A549 (cell line): Measurements from ENCODE around the gene GBF1.
"Not testable (repeated sequence)": the region's sequence is repeated elsewhere in the genome, so short reads cannot be mapped to it uniquely, and the experiment has no call there.

Source experiments
- BHLHE40 ChIP-seq: IDR thresholded peaks from 2 replicates; pipeline ENCODE4 v1.6.1; 2012; ENCODE audit warnings: low read depth, low read length, inconsistent platforms
- CEBPB ChIP-seq, 2 experiments: fragments of >200 bp in 1 of 2; sonication (Bioruptor Twin) in 1 of 2; formaldehyde crosslinking in 1 of 2; IDR thresholded peaks; 2 replicates each; pipeline ENCODE4 v1.6.1; 2012 to 2016
- CTCF ChIP-seq: fragments of >200 bp; sonication (Bioruptor Twin); formaldehyde crosslinking; IDR thresholded peaks from 3 replicates; pipeline ENCODE4 v1.5.1; 2016
- EHMT2 ChIP-seq: fragments of 200-600 bp; sonication (generic); IDR thresholded peaks from 2 replicates; pipeline ENCODE4 v1.6.1; 2016; ENCODE audit warnings: antibody characterized with exemption, low read depth, mild to moderate bottlenecking, moderate library complexity
- POLR2A ChIP-seq: IDR thresholded peaks from 2 replicates; pipeline ENCODE4 v1.6.1; 2012; ENCODE audit warnings: mild to moderate bottlenecking, low read length
- RAD21 ChIP-seq, 2 experiments: fragments of >200 bp in 1 of 2; sonication (Bioruptor Twin) in 1 of 2; formaldehyde crosslinking in 1 of 2; IDR thresholded peaks in 1 of 2; conservative IDR thresholded peaks in 1 of 2; 2 replicates in 1 of 2; 3 replicates in 1 of 2; pipeline ENCODE4 v1.6.1; 2012 to 2018; ENCODE audit warnings: inconsistent platforms in 1 of 2
- TF ChIP-seq, protein P1 (sequence below): fragments of 250-450 bp; sonication (Bioruptor Pico); IDR thresholded peaks from 2 replicates; pipeline ENCODE4 v1.5.0; 2021; ENCODE audit warnings: mild to moderate bottlenecking, moderate library complexity, borderline replicate concordance
- TF ChIP-seq, protein P2 (sequence below): IDR thresholded peaks from 2 replicates; pipeline ENCODE4 v1.6.1; 2012

DNA sequence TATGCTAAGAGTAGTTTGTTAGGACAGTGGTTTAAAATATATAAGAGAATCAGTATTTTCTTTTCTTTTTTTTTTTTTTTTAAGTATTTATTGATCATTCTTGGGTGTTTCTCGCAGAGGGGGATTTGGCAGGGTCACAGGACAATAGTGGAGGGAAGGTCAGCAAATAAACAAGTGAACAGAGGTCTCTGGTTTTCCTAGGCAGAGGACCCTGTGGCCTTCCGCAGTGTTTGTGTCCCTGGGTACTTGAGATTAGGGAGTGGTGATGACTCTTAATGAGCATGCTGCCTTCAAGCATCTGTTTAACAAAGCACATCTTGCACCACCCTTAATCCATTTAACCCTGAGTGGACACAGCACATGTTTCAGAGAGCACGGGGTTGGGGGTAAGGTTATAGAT lies 55.6 kb downstream of the GBF1 start:
- TF ChIP-seq EHMT2; RAD21 (conservative IDR thresholded peaks at IDR 0.05 in 1 of 2, IDR thresholded peaks at IDR 0.05 in 1 of 2); CTCF; CEBPB (IDR thresholded peaks at IDR 0.05); POLR2A; BHLHE40: not testable (repeated sequence)
- TF ChIP-seq, protein P1, sequence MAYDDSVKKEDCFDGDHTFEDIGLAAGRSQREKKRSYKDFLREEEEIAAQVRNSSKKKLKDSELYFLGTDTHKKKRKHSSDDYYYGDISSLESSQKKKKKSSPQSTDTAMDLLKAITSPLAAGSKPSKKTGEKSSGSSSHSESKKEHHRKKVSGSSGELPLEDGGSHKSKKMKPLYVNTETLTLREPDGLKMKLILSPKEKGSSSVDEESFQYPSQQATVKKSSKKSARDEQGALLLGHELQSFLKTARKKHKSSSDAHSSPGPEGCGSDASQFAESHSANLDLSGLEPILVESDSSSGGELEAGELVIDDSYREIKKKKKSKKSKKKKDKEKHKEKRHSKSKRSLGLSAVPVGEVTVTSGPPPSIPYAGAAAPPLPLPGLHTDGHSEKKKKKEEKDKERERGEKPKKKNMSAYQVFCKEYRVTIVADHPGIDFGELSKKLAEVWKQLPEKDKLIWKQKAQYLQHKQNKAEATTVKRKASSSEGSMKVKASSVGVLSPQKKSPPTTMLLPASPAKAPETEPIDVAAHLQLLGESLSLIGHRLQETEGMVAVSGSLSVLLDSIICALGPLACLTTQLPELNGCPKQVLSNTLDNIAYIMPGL (CRISPR knock-in tag) = not testable (repeated sequence)
- TF ChIP-seq, protein P2, sequence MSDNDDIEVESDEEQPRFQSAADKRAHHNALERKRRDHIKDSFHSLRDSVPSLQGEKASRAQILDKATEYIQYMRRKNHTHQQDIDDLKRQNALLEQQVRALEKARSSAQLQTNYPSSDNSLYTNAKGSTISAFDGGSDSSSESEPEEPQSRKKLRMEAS = not testable (repeated sequence)
